B cell (primary cell): ENCODE results near the gene WWTR1.

Source experiments
- EZH2 ChIP-seq: IDR thresholded peaks from 2 replicates; pipeline ENCODE4 v1.6.1; 2012; ENCODE audit warnings: borderline replicate concordance, low read depth, mild to moderate bottlenecking, moderate library complexity, low read length; ENCODE audit not compliant: insufficient read depth, poor library complexity, severe bottlenecking
- TF ChIP-seq, protein P1 (sequence below): fragments of 200-600 bp; IDR thresholded peaks from one replicate; pipeline ENCODE4 v1.8.0; 2022; ENCODE audit warnings: antibody characterized with exemption, mild to moderate bottlenecking

DNA sequence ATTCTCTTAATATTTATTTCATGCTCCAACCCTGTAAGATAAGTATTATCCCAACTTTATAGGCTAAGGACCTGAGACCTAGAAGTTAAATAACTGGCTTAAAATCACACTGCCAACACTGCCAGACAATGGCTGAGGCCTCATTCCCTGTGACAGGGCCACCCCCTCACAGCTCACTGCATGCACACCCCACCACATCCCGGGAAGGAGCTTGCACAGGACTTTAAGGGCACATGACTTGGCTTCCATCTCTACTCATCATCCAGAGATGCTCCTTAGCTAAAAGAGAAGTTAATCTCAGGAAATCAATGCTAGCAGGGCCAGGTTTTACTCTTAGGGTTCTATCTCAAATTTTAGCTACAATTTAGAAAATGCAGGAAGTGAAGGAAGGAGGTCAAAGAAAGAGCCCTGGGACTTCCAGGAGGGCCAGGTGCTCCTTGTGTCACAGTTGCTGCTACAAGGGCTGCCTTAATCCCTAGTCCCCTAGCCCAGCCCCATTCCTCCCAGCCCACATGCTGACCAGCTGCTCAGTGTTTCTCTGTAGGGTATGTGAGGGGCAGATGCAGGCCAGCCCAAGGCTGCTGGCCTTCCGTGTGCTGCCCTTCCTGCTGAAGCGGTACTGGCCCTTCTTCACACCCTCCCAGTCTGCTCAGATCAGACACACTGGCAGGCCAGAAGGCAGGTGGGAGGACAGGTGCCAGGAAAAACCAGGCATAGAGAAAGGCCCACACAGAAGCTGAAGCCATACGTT lies 53.5 kb downstream of the WWTR1 start:
- TF ChIP-seq, protein P1, sequence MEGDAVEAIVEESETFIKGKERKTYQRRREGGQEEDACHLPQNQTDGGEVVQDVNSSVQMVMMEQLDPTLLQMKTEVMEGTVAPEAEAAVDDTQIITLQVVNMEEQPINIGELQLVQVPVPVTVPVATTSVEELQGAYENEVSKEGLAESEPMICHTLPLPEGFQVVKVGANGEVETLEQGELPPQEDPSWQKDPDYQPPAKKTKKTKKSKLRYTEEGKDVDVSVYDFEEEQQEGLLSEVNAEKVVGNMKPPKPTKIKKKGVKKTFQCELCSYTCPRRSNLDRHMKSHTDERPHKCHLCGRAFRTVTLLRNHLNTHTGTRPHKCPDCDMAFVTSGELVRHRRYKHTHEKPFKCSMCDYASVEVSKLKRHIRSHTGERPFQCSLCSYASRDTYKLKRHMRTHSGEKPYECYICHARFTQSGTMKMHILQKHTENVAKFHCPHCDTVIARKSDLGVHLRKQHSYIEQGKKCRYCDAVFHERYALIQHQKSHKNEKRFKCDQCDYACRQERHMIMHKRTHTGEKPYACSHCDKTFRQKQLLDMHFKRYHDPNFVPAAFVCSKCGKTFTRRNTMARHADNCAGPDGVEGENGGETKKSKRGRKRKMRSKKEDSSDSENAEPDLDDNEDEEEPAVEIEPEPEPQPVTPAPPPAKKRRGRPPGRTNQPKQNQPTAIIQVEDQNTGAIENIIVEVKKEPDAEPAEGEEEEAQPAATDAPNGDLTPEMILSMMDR = no peak
- TF ChIP-seq EZH2 = no peak
